IPS-18a (cell line): ENCODE data around the gene PHC3.

Source experiments
- H3K27ac ChIP-seq: one replicate; pipeline ENCODE4 v1.5.1; 2013; ENCODE audit warnings: low read length
- H3K27me3 ChIP-seq: one replicate; pipeline ENCODE4 v1.6.1; 2013; ENCODE audit warnings: mild to moderate bottlenecking, low read length; ENCODE audit not compliant: control insufficient read depth, insufficient read depth
- H3K36me3 ChIP-seq: one replicate; pipeline ENCODE4 v1.6.1; 2013; ENCODE audit warnings: low read depth, low read length; ENCODE audit not compliant: control insufficient read depth
- H3K4me1 ChIP-seq: one replicate; pipeline ENCODE4 v1.6.1; 2013; ENCODE audit warnings: low read depth, low read length; ENCODE audit not compliant: control insufficient read depth
- H3K4me3 ChIP-seq: one replicate; pipeline ENCODE4 v1.5.1; 2013; ENCODE audit warnings: low read length
- H3K9ac ChIP-seq: one replicate; pipeline ENCODE4 v1.6.1; 2013; ENCODE audit warnings: mild to moderate bottlenecking, low read length, moderate library complexity
- H3K9me3 ChIP-seq: one replicate; pipeline ENCODE4 v1.6.1; 2013; ENCODE audit warnings: low read depth, low read length; ENCODE audit not compliant: control insufficient read depth

Gene PHC3

GRCh38 chr3:170180079-170180907 is 1.2 kb downstream of the PHC3 start:
- H3K36me3 ChIP-seq: peaks cover 26% of the 10 kb centered on the region

GRCh38 chr3:170179432-170179831 is 2.1 kb downstream of the PHC3 start:
- Histone ChIP-seq H3K9ac (no peak overlapping the region), H3K4me1 (no peaks in the 10 kb centered on the region), H3K9me3 (no peaks in the 10 kb centered on the region), H3K27ac (no peak overlapping the region), H3K4me3 (peak overlapping the region; percentile 98), H3K36me3 (peaks cover 34% of the 10 kb centered on the region), H3K27me3 (no peaks in the 10 kb centered on the region)

More at GRCh38 chr3:170180079-170180907, 1.2 kb downstream of the PHC3 start:
- H3K9ac ChIP-seq: peak overlapping the region; percentile 94
- H3K27me3 ChIP-seq: no peaks in the 10 kb centered on the region
- no peaks in the 10 kb centered on the region for H3K9me3 ChIP-seq
- H3K4me3 ChIP-seq: peak overlapping the region; percentile 98
- no peaks in the 10 kb centered on the region for H3K4me1 ChIP-seq
- H3K27ac ChIP-seq: no peak overlapping the region

- Histone ChIP-seq H3K27me3 (no peaks in the 10 kb centered on the region), H3K36me3 (peaks cover 37% of the 10 kb centered on the region), H3K4me3 (no peak overlapping the region), H3K4me1 (no peaks in the 10 kb centered on the region), H3K27ac (no peak overlapping the region), H3K9me3 (no peaks in the 10 kb centered on the region), H3K9ac (no peak overlapping the region)
Observed at GRCh38 chr3:170178651-170179050, 2.9 kb downstream of the PHC3 start.

GRCh38 chr3:170171563-170171962 is 10.0 kb downstream of the PHC3 start:
- Histone ChIP-seq H3K4me3 (no peak overlapping the region), H3K4me1 (no peaks in the 10 kb centered on the region), H3K27me3 (no peaks in the 10 kb centered on the region), H3K27ac (no peak overlapping the region), H3K36me3 (peaks cover 58% of the 10 kb centered on the region), H3K9ac (no peak overlapping the region), H3K9me3 (no peaks in the 10 kb centered on the region)

- Histone ChIP-seq H3K36me3 (peaks cover 23% of the 10 kb centered on the region), H3K27me3 (no peaks in the 10 kb centered on the region), H3K9me3 (no peaks in the 10 kb centered on the region), H3K4me1 (no peaks in the 10 kb centered on the region), H3K4me3 (no peak overlapping the region), H3K27ac (no peak overlapping the region), H3K9ac (no peak overlapping the region)
Observed at GRCh38 chr3:170164717-170165116, 16.8 kb downstream of the PHC3 start.

GRCh38 chr3:170163956-170164645 is 17.4 kb downstream of the PHC3 start:
- no peak overlapping the region for H3K4me3 ChIP-seq
- H3K9me3 ChIP-seq: no peaks in the 10 kb centered on the region
- no peak overlapping the region for H3K27ac ChIP-seq
- no peaks in the 10 kb centered on the region for H3K27me3 ChIP-seq
- peaks cover 16% of the 10 kb centered on the region for H3K36me3 ChIP-seq
- no peak overlapping the region for H3K9ac ChIP-seq
- H3K4me1 ChIP-seq: no peaks in the 10 kb centered on the region

- Histone ChIP-seq H3K27ac (no peak overlapping the region), H3K27me3 (no peaks in the 10 kb centered on the region), H3K9me3 (no peaks in the 10 kb centered on the region), H3K9ac (no peak overlapping the region), H3K4me3 (no peak overlapping the region), H3K4me1 (no peaks in the 10 kb centered on the region), H3K36me3 (peaks cover 10% of the 10 kb centered on the region)
Observed at GRCh38 chr3:170162630-170163029, 18.9 kb downstream of the PHC3 start.

GRCh38 chr3:170162052-170162451 is 19.5 kb downstream of the PHC3 start:
- Histone ChIP-seq H3K9me3 (no peaks in the 10 kb centered on the region), H3K36me3 (peaks cover 10% of the 10 kb centered on the region), H3K27ac (no peak overlapping the region)

GRCh38 chr3:170159933-170160332 is 21.6 kb downstream of the PHC3 start:
- Histone ChIP-seq H3K4me1 (no peaks in the 10 kb centered on the region), H3K36me3 (peaks cover 10% of the 10 kb centered on the region), H3K9me3 (no peaks in the 10 kb centered on the region), H3K9ac (no peak overlapping the region), H3K4me3 (no peak overlapping the region), H3K27ac (no peak overlapping the region), H3K27me3 (no peaks in the 10 kb centered on the region)

More at GRCh38 chr3:170162052-170162451, 19.5 kb downstream of the PHC3 start:
- H3K27me3 ChIP-seq: no peaks in the 10 kb centered on the region
- H3K9ac ChIP-seq: no peak overlapping the region
- no peak overlapping the region for H3K4me3 ChIP-seq
- no peaks in the 10 kb centered on the region for H3K4me1 ChIP-seq

GRCh38 chr3:170159459-170159858 is 22.1 kb downstream of the PHC3 start:
- H3K36me3 ChIP-seq: peaks cover 10% of the 10 kb centered on the region
- no peaks in the 10 kb centered on the region for H3K9me3 ChIP-seq
- no peaks in the 10 kb centered on the region for H3K4me1 ChIP-seq
- H3K27ac ChIP-seq: no peak overlapping the region
- H3K4me3 ChIP-seq: no peak overlapping the region
- H3K9ac ChIP-seq: no peak overlapping the region
- H3K27me3 ChIP-seq: no peaks in the 10 kb centered on the region

- H3K9me3 ChIP-seq: no peaks in the 10 kb centered on the region
- no peak overlapping the region for H3K27ac ChIP-seq
- no peaks in the 10 kb centered on the region for H3K4me1 ChIP-seq
- peaks cover 4% of the 10 kb centered on the region for H3K36me3 ChIP-seq
- no peaks in the 10 kb centered on the region for H3K27me3 ChIP-seq
- no peak overlapping the region for H3K9ac ChIP-seq
- H3K4me3 ChIP-seq: no peak overlapping the region
Observed at GRCh38 chr3:170155604-170156003, 25.9 kb downstream of the PHC3 start.
